ENCODE measurements around the gene HYAL1. TPM values are rescaled to one million over a fixed set of nuclear protein-coding genes. Genes with fewer than 3 reads are reported as not detected.
A peak's percentile ranks its signal among the peaks of the same experiment; 100 is the strongest.

Gene HYAL1
- total and polyA plus RNA-seq, 4 donors: 1.6 to 51.2 (median 26.2) TPM

GRCh38 chr3:50299638-50299928, 3.8 kb downstream of the HYAL1 start:
- TF ChIP-seq, protein P1, sequence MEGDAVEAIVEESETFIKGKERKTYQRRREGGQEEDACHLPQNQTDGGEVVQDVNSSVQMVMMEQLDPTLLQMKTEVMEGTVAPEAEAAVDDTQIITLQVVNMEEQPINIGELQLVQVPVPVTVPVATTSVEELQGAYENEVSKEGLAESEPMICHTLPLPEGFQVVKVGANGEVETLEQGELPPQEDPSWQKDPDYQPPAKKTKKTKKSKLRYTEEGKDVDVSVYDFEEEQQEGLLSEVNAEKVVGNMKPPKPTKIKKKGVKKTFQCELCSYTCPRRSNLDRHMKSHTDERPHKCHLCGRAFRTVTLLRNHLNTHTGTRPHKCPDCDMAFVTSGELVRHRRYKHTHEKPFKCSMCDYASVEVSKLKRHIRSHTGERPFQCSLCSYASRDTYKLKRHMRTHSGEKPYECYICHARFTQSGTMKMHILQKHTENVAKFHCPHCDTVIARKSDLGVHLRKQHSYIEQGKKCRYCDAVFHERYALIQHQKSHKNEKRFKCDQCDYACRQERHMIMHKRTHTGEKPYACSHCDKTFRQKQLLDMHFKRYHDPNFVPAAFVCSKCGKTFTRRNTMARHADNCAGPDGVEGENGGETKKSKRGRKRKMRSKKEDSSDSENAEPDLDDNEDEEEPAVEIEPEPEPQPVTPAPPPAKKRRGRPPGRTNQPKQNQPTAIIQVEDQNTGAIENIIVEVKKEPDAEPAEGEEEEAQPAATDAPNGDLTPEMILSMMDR (IDR thresholded peaks at IDR 0.05; ENCODE audit: control extremely low read depth, extremely low read depth): no peak
- H3K4me1 ChIP-seq (ENCODE audit: control insufficient read depth in 5 of 5, insufficient read depth in 5 of 5, low read length in 5 of 5): peaks cover 10 to 31% (median 17%) of the 10 kb centered on the region in 5 donors
- H3K9me3 ChIP-seq (ENCODE audit: control insufficient read depth in 4 of 4, insufficient read depth in 3 of 4, low read length in 3 of 4): no peaks in the 10 kb centered on the region
- peak overlapping the region; percentile 85 to 95 for H3K27ac ChIP-seq (ENCODE audit: low read depth in 1 of 2, low read length in 1 of 2)
- ATAC-seq (ENCODE audit: insufficient read depth, low FRiP score) (no peak), DNase-seq (no peak)
- no peaks in the 10 kb centered on the region for H3K27me3 ChIP-seq (ENCODE audit: control insufficient read depth in 3 of 3, insufficient read depth in 3 of 3, low read length in 2 of 3)
- peaks cover 0 to 4% (median 0%) of the 10 kb centered on the region in 4 donors for H3K36me3 ChIP-seq (ENCODE audit: control insufficient read depth in 4 of 4, insufficient read depth in 4 of 4, low read length in 4 of 4)
- peak overlapping the region; percentile 6 for H3K4me3 ChIP-seq
- H3K9ac ChIP-seq (ENCODE audit: insufficient read depth in 1 of 2, low read length in 2 of 2): peak overlapping the region; percentile 51 to 85
- WGBS, 2 donors: 1% methylated on average over 12 of the region's 12 CpGs

DNA sequence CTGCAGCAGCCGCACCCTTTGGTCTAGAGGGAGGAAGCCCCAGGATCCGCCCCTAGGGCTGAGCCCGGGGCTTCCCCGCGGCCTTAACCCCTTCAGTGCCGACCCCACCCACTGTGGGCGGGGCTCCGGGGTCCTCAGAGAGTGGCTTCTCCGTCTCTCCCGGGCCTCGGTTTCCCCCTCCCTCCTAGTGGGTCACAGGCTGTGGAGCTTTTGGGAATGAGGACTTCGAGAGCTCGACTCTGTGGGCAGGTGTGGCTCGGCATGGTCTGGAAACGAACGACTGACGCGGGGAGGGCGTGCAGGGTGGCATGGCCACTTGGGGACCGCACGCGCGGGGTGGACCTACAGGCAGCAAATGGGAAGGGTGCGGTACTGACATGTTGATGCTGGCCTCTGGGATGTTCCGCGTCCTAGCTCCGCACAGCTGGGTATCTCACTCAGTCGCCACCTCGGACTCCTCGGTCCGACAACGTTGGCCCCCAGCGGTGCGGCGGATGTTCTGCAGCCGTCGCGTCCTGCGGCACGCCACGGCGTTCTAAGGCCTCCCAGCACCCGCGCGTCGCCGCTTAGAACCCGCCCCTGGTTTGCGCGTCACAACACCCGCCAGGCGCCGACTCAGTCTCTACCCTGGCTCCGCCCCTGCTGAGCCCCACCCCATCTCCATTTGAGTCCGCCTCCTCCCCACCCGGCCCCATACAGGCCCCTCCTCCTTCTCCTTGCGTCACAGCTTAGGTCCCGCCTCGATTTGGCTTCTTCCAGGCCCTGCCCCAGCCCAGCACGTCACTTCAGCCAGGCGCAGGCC, 4.3 kb downstream of the HYAL1 start, which contains the start of the genes HYAL3 and NAA80:
Gene HYAL3 (minus strand): TSS at position 570 of the 802 bp plus-strand sequence. CDS start 3,803 bp downstream, outside the sequence.
Gene NAA80 (minus strand): TSS at position 570 of the 802 bp plus-strand sequence. CDS start 1,942 bp downstream, outside the sequence.
- peaks cover 10 to 31% (median 17%) of the 10 kb centered on the region in 5 donors for H3K4me1 ChIP-seq (ENCODE audit: control insufficient read depth in 5 of 5, insufficient read depth in 5 of 5, low read length in 5 of 5)
- H3K4me3 ChIP-seq: peak within 1 kb of the TSS; percentile 45
- peak within 1 kb of the TSS; percentile 51 to 85 for H3K9ac ChIP-seq (ENCODE audit: insufficient read depth in 1 of 2, low read length in 2 of 2)
- no peaks in the 10 kb centered on the region for H3K9me3 ChIP-seq (ENCODE audit: control insufficient read depth in 4 of 4, insufficient read depth in 3 of 4, low read length in 3 of 4)
- TF ChIP-seq, protein P1 (IDR thresholded peaks at IDR 0.05; ENCODE audit: control extremely low read depth, extremely low read depth): peak; percentile 1
- peaks cover 0 to 4% (median 0%) of the 10 kb centered on the region in 4 donors for H3K36me3 ChIP-seq (ENCODE audit: control insufficient read depth in 4 of 4, insufficient read depth in 4 of 4, low read length in 4 of 4)
- H3K27ac ChIP-seq (ENCODE audit: low read depth in 1 of 2, low read length in 1 of 2): peak within 1 kb of the TSS; percentile 86 to 95
- H3K27me3 ChIP-seq (ENCODE audit: control insufficient read depth in 3 of 3, insufficient read depth in 3 of 3, low read length in 2 of 3): no peaks in the 10 kb centered on the region
- 0 to 1% methylated on average over 61 of the region's 61 CpGs for WGBS, 2 donors
- ATAC-seq (ENCODE audit: insufficient read depth, low FRiP score): peak; percentile 91
- peak; percentile 100 for DNase-seq

GRCh38 chr3:50297896-50298725, 5.3 kb downstream of the HYAL1 start:
- WGBS, 2 donors: 24 to 40% methylated on average over 9 of the region's 9 CpGs
- no peaks in the 10 kb centered on the region for H3K9me3 ChIP-seq (ENCODE audit: control insufficient read depth in 4 of 4, insufficient read depth in 3 of 4, low read length in 3 of 4)
- no peaks in the 10 kb centered on the region for H3K27me3 ChIP-seq (ENCODE audit: control insufficient read depth in 3 of 3, insufficient read depth in 3 of 3, low read length in 2 of 3)
- peak overlapping the region; percentile 81 to 86 for H3K27ac ChIP-seq (ENCODE audit: low read depth in 1 of 2, low read length in 1 of 2)
- H3K36me3 ChIP-seq (ENCODE audit: control insufficient read depth in 4 of 4, insufficient read depth in 4 of 4, low read length in 4 of 4): peaks cover 0 to 4% (median 0%) of the 10 kb centered on the region in 4 donors
- peaks cover 9 to 27% (median 13%) of the 10 kb centered on the region in 5 donors for H3K4me1 ChIP-seq (ENCODE audit: control insufficient read depth in 5 of 5, insufficient read depth in 5 of 5, low read length in 5 of 5)
- H3K4me3 ChIP-seq: no peak overlapping the region
- ATAC-seq (ENCODE audit: insufficient read depth, low FRiP score) (no peak), DNase-seq (no peak)
- TF ChIP-seq, protein P1 (IDR thresholded peaks at IDR 0.05; ENCODE audit: control extremely low read depth, extremely low read depth): no peak
- H3K9ac ChIP-seq (ENCODE audit: insufficient read depth in 1 of 2, low read length in 2 of 2): peak overlapping the region in 1 of 2 donors; percentile 84
